ENCODE results near the gene EDN2.

- TF ChIP-seq CTCF (conservative IDR thresholded peaks at IDR 0.05; ENCODE audit: low read depth, low read length) (no peak), EZH2 (IDR thresholded peaks at IDR 0.05; ENCODE audit: borderline replicate concordance, low read depth, low read length, poor library complexity, severe bottlenecking) (no peak)
Measured at GRCh38 chr1:41487126-41488039, 2.9 kb upstream of the EDN2 start.
